RWPE1 (cell line): Measurements from ENCODE around the gene UBE2L3.
"Not testable (repeated sequence)": the region's sequence is repeated elsewhere in the genome, so short reads cannot be mapped to it uniquely, and the experiment has no call there.

ENCODE experiments used
- CTCF ChIA-PET: fragments of 350-600 bp; sonication (Branson Sonifier 250); formaldehyde crosslinking; extraction: SDS; loops from one replicate; lab custom pipeline; 2021; lab: Yijun Ruan, JAX
- POLR2A ChIA-PET: fragments of 400-600 bp; formaldehyde crosslinking; extraction: SDS; loops from one replicate; lab custom pipeline; 2020; ENCODE audit warnings: antibody characterized with exemption; ENCODE audit not compliant: low non-redundant PET; lab: Yijun Ruan, JAX
- DNase-seq: peaks from one replicate; pipeline ENCODE4 v3.0.0; 2012; ENCODE audit warnings: low spot score
- H3K27ac ChIP-seq: fragments of 450-650 bp; 2 replicates; pipeline ENCODE4 v1.5.1; 2017
- TF ChIP-seq, protein P1 (sequence below): fragments of 450-650 bp; conservative IDR thresholded peaks from 2 replicates; pipeline ENCODE4 v1.5.1; 2017; ENCODE audit warnings: low read depth, mild to moderate bottlenecking

The UBE2L3 gene

DNA sequence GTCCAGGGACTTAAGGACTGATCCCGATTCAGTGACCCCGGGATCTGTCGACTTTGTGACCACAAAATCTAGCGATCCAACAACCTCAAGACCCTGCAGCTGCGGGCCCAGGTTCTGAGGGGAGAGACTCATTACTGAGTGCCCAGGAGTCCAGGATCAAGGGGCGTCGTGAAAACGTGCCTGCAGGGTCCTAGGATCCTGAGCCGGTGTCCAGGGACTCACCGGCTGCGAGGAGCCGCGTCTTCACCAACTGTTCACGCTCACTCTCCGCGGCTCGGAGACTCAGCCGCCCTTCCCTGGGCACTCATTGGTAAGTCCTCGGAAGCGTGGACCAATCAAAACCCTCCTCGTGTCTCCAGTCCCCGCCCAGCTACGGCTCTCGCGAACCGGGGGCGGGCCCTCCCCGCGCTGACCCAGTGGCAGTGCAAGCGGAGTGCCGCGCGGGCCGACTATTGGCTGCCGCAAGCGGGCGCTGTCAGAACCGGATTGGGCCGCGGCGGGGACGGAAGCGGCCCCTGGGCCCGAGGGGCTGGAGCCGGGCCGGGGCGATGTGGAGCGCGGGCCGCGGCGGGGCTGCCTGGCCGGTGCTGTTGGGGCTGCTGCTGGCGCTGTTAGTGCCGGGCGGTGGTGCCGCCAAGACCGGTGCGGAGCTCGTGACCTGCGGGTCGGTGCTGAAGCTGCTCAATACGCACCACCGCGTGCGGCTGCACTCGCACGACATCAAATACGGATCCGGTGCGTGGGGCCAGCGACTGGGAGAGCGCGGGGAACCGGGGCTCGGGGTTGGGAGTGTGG, 74.5 kb downstream of the UBE2L3 start, which contains the start of gene SDF2L1:
SDF2L1 (plus strand) TSS at position 514 of the 795 bp plus-strand sequence; CDS start at position 549, 35 bp downstream.
- H3K27ac ChIP-seq = peak within 1 kb of the TSS; percentile 69

DNA sequence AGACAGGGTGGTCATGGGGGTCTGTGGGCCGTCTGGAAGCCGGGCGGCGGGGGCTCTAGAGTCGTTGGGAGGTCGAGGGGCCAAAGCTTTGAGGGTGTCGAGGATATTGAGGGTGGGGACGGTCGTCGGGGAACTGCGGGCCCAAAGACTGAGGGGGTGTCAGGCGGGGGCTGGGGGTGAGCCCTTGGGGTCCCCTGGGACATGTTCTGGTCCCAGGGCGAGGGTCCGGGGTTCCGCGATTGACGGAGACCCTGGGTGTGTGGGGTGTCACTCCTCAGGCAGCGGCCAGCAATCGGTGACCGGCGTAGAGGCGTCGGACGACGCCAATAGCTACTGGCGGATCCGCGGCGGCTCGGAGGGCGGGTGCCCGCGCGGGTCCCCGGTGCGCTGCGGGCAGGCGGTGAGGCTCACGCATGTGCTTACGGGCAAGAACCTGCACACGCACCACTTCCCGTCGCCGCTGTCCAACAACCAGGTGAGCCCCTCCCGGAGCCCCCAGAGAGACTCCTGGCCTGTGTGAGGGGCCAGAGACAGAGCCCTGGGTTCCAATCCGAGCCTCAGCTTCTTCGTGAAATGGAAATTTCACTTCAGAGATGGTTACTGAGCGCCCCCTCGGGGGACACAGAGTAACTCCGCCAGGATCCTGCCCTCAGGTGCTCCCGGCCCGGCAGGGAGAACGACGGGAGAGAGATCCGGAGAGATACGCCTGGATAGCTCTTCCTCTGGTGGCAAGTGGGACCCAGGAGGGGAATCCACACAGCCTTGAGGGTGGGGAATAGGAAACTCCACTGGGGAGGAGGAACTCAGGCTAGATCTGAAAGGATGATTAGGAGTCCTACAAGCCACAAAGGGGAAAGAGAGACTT, 75.3 kb downstream of the UBE2L3 start:
- no peak for DNase-seq
- TF ChIP-seq, protein P1, sequence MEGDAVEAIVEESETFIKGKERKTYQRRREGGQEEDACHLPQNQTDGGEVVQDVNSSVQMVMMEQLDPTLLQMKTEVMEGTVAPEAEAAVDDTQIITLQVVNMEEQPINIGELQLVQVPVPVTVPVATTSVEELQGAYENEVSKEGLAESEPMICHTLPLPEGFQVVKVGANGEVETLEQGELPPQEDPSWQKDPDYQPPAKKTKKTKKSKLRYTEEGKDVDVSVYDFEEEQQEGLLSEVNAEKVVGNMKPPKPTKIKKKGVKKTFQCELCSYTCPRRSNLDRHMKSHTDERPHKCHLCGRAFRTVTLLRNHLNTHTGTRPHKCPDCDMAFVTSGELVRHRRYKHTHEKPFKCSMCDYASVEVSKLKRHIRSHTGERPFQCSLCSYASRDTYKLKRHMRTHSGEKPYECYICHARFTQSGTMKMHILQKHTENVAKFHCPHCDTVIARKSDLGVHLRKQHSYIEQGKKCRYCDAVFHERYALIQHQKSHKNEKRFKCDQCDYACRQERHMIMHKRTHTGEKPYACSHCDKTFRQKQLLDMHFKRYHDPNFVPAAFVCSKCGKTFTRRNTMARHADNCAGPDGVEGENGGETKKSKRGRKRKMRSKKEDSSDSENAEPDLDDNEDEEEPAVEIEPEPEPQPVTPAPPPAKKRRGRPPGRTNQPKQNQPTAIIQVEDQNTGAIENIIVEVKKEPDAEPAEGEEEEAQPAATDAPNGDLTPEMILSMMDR = peak; percentile 70
- ChIA-PET CTCF (interaction anchor here (1.2 to 1.5 kb wide), 2 partner anchors 13 to 18 kb away, joined by 4 to 5 read pairs; no protein-coding TSS in a partner anchor), POLR2A (interaction anchor here (1.2 to 1.6 kb wide), 2 partner anchors 12 to 14 kb away, joined by 4 to 5 read pairs; no protein-coding TSS in a partner anchor)
- H3K27ac ChIP-seq = peak overlapping the region; percentile 69

More for the DNA sequence above, 74.5 kb downstream of the UBE2L3 start, which contains the start of gene SDF2L1:
- CTCF ChIA-PET = interaction anchor here (1.5 kb wide), 1 partner anchor 17 kb away, joined by 4 read pairs; no protein-coding TSS in a partner anchor
- TF ChIP-seq, protein P1 = no peak; the same call in 1 of the 2 replicates
- peak; percentile 97 for DNase-seq
- POLR2A ChIA-PET = interaction anchor here (1.1 to 1.6 kb wide), 3 partner anchors 11 to 13 kb away, joined by 4 to 6 read pairs (median 5); partner anchors contain the start of gene YDJC

DNA sequence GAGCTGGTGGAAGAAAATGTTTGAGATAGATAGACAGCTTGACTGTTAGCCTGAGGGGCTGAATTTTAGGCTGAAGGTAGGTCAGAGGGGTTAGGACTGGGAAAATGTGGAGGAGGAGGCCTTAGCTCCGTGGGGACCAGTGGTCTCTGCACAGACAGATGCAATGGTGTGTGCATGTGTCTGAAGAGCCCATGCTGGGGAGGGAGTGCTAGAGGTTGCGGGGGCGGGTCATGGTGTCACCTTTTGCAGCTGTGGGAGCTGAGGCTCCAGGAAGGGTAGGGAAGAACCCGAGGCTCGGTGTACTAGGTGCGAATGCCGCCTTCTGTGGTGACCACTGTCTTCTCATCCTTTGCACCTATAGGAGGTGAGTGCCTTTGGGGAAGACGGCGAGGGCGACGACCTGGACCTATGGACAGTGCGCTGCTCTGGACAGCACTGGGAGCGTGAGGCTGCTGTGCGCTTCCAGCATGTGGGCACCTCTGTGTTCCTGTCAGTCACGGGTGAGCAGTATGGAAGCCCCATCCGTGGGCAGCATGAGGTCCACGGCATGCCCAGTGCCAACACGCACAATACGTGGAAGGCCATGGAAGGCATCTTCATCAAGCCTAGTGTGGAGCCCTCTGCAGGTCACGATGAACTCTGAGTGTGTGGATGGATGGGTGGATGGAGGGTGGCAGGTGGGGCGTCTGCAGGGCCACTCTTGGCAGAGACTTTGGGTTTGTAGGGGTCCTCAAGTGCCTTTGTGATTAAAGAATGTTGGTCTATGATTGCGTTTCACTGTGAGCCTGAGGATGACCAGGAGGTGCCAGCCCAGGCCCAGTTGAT, 76.2 kb downstream of the UBE2L3 start:
- TF ChIP-seq, protein P1 = no peak
- ChIA-PET CTCF (interaction anchor here (1.2 to 1.5 kb wide), 2 partner anchors 14 to 19 kb away, joined by 4 to 5 read pairs; no protein-coding TSS in a partner anchor), POLR2A (interaction anchor here (1.2 kb wide), 1 partner anchor 15 kb away, joined by 5 read pairs; no protein-coding TSS in a partner anchor)
- H3K27ac ChIP-seq = peak overlapping the region; percentile 69
- no peak for DNase-seq

DNA sequence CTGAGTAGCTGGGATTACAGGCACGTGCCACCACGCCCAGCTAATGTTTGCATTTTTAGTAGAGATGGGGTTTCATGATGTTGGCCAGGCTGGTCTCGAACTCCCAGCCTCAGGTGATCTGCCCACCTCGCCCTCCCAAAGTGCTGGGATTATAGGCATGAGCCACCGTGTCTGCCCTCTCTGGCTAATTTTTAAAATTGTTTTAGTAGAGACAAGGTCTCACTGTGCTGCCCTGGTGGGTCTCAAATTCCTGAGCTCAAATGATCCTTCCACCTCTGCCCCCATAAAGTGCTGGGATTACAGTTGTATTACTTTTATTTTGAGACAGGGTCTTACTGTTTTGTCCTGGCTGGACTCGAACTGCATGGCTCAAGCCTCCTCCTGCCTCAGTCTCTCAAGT, 78.0 kb downstream of the UBE2L3 start:
- DNase-seq, POLR2A ChIA-PET, CTCF ChIA-PET: not testable (repeated sequence)
- peak overlapping the region; percentile 31; the same call in 1 of the 2 replicates for H3K27ac ChIP-seq

DNA sequence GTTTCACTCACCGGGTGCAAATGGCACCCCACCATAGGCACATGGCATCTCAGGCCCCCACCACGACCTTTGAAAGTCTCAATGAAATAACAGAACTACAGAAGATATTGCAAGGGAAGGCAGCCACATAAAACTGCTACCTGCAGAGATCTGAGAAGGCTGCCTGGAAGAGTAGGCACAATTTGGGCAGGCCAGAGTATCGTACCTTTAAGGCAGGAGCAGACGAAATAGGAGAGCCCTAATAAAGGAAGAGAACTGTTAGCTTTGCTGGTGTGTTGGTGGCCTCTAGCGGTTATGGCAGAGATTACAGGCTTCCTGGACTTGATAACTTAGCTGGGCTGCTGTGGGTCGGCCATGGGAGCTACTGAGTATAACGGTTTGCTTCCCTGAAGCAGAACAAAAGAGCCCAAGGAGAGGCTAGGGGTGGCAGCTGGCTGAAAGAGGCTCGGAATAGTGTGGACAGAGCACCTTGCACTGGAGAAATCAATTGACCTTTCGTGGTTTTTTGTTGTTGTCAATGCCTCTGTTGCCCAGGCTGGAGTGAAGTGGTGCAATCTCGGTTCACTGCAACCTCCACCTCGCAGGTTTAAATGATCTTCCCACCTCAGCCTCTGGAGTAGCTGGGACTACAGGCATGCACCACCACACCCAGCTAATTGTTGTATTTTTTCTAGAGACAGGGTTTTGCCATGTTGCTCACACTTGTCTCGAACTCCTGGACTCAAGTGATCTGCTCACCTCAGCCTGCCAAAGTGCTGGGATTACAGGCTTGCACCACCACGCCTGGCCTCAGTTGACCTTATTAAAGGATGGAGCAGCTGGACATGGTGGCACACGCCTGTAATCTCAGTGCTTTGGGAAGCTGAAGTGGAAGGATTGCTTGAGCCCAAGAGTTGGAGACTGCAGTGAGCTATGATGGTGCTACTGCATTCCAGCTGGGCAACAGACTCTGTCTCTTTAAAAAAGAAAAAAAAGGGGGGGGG, 79.4 kb downstream of the UBE2L3 start:
- POLR2A ChIA-PET = no interaction called here
- H3K27ac ChIP-seq = 0 out of 2 replicates have a peak overlapping the region, but pooled peaks have one; percentile 19
- TF ChIP-seq, protein P1 = peak; percentile 86
- DNase-seq = no peak
- CTCF ChIA-PET = interaction anchor here (0.8 to 1.1 kb wide), 2 partner anchors 11 to 61 kb away, joined by 3 to 4 read pairs; no protein-coding TSS in a partner anchor
